ENCODE data around the gene C2CD4D.

Gene C2CD4D

GRCh38 chr1:151834239-151834638 lies 5.4 kb downstream of the C2CD4D start:
- no peak for DNase-seq (ENCODE audit: low read depth)

DNA sequence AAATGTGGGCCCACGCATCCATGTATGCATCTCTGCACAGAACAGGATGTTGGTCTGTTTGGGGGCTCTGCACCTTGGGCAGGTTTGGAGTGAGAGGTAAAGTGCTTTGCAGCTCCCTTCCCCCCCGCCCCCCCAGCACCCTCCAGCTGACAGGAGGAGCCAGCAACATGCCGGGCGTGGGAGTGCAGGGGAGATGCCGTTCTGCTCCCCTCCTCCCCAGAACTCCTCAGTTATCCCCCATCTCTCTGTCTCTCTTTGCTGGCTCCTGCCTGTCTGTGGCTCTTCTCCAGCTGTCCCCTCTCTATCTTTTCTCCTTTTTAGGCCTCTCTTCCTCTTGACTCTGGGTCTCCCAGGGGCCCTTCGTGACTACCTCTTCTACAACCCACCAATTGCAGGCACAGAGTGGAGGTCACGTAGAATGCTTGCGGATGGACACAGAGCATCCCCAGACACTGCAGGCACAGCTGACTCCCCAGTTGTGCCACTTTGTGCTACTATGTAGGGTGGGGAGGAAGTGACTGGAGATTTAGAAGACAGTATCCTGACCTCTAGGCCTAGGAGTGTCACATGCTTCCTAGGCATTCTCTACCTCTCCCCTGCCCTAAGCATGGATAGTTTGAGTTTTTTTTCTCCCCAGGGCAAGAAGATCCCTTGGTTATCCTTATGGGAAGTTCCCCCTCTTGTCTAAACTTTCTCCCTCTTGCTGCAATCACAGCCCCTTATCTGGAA lies 6.3 kb downstream of the C2CD4D start:
- no peak for DNase-seq (ENCODE audit: low read depth)

- DNase-seq (ENCODE audit: low read depth), result no peak
These were observed 7.2 kb downstream of the C2CD4D start for GRCh38 chr1:151832318-151832980.

DNA sequence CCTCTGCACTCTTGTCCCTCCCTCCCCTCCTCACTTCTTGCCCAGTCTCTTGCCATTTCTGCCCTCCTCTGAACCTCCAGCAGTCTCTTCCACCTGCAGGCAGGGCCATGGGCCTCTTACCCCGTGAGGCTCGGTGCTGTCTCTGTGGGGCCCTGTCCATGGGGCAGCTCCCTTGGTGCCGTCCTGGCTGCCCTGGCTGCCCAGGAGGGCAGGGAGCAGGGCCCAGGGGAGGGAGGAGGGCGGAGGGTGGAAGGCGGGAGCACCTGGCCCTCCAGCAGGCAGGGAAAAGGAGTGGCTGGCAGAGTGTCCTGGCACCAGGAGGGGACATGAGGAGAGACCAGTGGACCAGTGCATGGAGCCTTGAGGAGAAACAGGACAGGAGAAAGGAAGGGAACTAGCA lies 8.0 kb downstream of the C2CD4D start, which contains the start of gene RORC:
Gene RORC, minus strand, starts transcription at position 198 of the 400 bp plus-strand sequence. Its CDS starts 38 bp downstream, at position 160.
- no peak for DNase-seq (ENCODE audit: low read depth)

DNA sequence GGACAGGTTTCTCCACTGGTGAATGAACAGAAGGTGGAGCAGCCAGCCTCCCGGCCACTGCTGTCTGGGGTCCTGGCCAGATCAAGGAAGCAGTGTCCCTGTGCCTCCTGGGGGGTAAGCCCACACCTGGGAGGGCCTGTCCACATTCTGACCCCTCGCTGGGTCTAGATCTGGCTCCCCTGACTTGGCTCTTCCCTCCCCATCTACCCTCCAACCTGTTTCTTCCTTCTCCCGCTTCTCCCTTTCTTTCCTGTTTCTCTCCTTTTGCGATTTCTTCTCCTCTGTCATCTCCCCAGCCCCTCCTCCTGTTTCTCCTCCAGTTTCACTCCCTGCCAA lies 8.4 kb downstream of the C2CD4D start:
- no peak for DNase-seq (ENCODE audit: low read depth)

DNA sequence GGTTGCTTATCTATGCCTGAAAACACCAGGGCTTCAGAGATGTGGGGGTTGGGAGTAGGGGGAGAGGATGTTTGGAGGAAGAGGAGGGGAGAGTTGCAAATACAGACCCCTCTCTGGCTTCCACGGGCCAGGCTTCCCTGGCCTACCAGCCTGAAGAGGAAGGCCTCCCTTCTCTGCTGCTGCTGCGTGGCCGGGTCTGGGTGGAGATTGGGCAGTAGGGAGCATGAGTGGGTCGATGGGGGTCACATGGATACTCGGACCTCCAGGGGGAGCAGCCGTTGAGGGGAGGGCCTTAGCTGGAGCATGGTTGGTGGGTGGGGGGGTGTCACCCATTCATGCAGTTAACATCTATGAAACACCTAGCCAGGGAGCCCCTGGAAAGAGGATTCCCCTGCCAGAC lies 9.6 kb downstream of the C2CD4D start:
- DNase-seq (ENCODE audit: low read depth), result no peak

- DNase-seq (ENCODE audit: low read depth), result no peak
These were observed 10.1 kb downstream of the C2CD4D start for GRCh38 chr1:151829352-151830046.

DNA sequence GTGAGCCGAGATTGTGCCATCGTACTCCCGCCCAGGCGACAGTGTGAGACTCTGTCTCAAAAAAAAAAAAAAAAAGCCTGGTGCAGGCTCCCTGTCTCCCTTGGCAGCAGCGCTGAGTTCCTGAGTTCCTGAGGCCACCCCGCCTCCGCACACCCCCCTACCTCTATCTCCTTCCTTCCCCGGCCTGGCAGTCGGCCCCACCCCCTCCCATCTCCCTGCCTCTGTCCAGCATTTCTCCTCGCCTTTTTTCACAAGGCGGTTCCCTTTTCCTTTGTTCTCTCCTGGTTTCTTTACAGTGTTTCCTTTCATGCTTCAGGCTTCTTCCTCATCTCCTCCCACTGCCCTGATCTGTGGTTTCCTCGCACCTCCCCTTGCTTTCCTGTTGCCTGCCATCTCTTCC lies 10.7 kb downstream of the C2CD4D start:
- DNase-seq (ENCODE audit: low read depth), result no peak

DNA sequence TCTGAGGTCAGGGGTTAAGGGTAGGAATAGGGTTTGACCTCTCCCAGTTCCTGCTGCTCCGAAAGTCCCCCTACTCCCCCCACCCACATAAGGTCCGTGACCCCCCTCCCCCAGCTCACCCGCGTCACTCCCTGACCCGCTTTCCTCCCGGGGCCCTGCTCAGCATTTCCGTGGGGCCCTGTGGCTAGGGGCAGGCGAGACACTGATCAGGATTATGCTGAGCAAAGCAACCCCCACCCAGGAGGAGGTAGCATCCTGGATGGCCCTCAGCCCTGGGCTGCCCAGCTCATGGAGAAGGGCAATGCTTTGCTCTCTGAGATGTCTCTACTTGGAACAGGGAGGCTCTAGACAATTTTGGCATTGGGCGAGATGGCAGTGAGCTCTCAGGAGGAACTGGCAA lies 11.8 kb downstream of the C2CD4D start:
- no peak for DNase-seq (ENCODE audit: low read depth)

DNA sequence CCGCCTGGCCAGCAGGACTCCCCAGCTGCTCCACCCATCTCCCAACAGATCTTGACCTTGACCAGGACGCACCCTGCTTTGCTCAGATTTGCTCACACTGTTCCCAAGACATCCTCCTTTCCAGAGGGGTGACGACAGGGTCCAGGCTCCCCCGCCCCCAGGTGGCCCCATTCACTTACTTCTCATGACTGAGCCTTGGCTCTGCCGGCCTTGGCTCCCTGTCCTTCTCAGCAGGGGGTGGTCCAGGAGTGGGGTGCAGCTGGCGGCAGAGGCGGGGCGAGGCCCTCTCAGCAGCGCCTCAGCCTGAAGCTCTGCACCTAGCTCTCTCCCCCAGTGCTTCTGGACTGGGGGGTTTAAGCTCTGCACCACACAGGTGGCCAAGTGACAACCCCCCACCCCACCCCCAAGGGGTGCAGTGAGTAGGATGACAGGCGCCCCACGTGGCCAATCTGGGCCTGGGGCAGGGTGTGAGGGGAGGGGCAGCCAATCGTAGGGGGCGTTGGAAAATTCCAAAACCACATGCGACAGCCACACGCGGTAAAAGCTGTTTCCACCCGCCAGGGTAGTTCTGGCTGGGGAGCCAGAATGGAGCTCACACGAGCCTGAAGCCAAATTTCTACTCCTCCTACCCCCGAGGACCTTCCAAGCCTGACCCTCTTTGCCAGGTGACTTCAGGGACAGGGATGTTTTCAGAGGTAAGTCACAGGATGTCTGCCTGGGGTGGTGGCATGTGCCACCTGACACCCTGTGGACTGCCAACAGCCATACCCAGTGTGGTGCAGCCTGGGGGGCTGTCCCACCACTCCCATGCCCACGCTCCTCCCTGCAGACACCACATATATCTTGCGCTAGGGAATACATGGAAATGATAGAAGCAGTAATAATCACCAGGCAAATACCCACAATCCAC lies 13.6 kb downstream of the C2CD4D start:
- no peak for DNase-seq (ENCODE audit: low read depth)

DNA sequence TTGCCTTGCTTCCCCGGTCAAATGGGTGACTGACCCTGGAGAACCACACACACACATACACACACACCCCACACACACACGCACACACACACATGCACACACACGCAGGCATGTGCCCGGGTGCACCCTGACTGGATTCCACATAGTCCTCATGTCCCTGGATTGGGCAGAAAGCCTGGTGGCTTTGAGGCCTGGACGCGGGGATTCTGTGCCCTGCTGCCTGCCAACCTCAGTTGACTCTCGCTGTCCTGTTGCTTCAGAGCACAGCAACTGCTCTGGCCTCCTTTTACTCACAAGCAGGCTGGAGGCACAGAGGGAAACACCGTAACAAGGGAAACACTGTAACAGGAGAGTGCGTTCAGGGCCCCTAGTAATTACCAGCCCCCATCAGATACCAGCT lies 14.4 kb downstream of the C2CD4D start:
- DNase-seq (ENCODE audit: low read depth), result no peak

GRCh38 chr1:151823175-151823574 lies 16.4 kb downstream of the C2CD4D start:
- no peak for DNase-seq (ENCODE audit: low read depth)

DNA sequence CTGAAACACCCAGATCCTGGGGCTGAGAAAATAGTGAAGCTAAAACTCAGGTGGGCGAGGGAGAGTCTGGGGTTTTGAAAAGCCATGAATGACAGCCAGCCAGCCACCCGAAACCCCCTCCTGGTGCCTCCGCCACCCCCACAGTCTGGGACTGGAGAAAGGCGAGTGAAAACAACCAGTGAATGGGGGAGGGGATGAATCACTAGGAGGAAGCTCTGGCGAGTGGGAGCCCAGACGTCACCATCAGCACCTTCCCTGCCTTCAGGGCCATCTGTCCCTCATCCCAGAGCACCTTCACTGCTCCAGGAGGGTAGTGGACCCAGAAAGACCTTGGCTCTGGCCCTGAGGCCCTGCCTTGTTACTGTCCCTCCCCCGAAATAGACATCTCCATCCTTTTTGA lies 17.2 kb downstream of the C2CD4D start:
- no peak for DNase-seq (ENCODE audit: low read depth)

GRCh38 chr1:151820940-151821339 lies 18.7 kb downstream of the C2CD4D start:
- DNase-seq (ENCODE audit: low read depth), result no peak

GRCh38 chr1:151819976-151820623 lies 19.5 kb downstream of the C2CD4D start:
- no peak for DNase-seq (ENCODE audit: low read depth)

- DNase-seq (ENCODE audit: low read depth), result no peak
These were observed 20.3 kb downstream of the C2CD4D start for GRCh38 chr1:151819227-151819835.

DNA sequence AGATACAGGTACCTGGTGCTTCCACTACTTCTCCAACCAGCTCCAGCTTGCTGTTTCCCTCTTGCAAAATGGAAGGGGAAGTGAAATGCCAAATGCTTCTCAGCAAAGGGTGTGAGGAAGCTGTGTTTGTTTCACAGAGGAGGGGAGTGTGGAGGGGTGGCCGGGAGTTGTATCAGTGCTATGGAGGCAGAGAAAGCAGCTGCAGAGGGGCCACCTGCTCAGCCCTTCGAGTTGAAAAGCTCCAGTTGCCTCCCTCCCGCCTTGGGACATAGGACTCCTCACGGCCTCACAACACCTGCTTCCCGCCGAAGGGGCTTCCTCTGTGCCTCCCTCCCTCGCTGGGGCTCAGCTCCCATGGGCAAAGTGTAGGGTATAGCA lies 22.3 kb downstream of the C2CD4D start:
- no peak for DNase-seq (ENCODE audit: low read depth)

- DNase-seq (ENCODE audit: low read depth), result no peak
These were observed 22.9 kb downstream of the C2CD4D start for GRCh38 chr1:151816548-151817352.

GRCh38 chr1:151815716-151816327 lies 23.8 kb downstream of the C2CD4D start:
- DNase-seq (ENCODE audit: low read depth), result no peak

GRCh38 chr1:151814971-151815545 lies 24.6 kb downstream of the C2CD4D start:
- DNase-seq (ENCODE audit: low read depth), result no peak

Data from stimulated activated CD8-positive, alpha-beta memory T cell treated with anti-CD3 and anti-CD28 coated beads, Interleukin-4, amount 100 ng/mL, for 24 hours (primary cell).